H1 (cell line): ENCODE measurements around the gene SLC37A3.

Experiments
- ATF3 ChIP-seq: IDR thresholded peaks from 2 replicates; pipeline ENCODE4 v1.6.1; 2011; ENCODE audit warnings: low read depth, mild to moderate bottlenecking, low read length; ENCODE audit not compliant: insufficient read depth
- HDAC6 ChIP-seq: IDR thresholded peaks from one replicate; pipeline ENCODE4 v1.7.1; 2012; ENCODE audit warnings: low read depth, mild to moderate bottlenecking, inconsistent platforms, low read length, moderate library complexity
- JUN ChIP-seq: IDR thresholded peaks from 2 replicates; pipeline ENCODE4 v1.6.1; 2011; ENCODE audit warnings: low read depth, mild to moderate bottlenecking, improper control_type of control experiment, low read length
- TF ChIP-seq, protein P1 (sequence below), 3 experiments: IDR thresholded peaks; 1 replicate in 2 of 3; 2 replicates in 1 of 3; pipeline versions ENCODE4 v1.5.1 to v1.6.1; 2011; ENCODE audit warnings: low read length in 3 of 3, mild to moderate bottlenecking in 3 of 3, inconsistent platforms in 2 of 3, low read depth in 1 of 3, moderate library complexity in 1 of 3; ENCODE audit not compliant: insufficient read depth in 1 of 3; ENCODE audit errors: control extremely low read depth in 1 of 3
- TF ChIP-seq, protein P2 (sequence below): IDR thresholded peaks from 2 replicates; pipeline ENCODE4 v1.6.1; 2012; ENCODE audit warnings: inconsistent platforms

GRCh38 chr7:140416560-140416959, 18.2 kb upstream of the SLC37A3 start:
- TF ChIP-seq, protein P1, sequence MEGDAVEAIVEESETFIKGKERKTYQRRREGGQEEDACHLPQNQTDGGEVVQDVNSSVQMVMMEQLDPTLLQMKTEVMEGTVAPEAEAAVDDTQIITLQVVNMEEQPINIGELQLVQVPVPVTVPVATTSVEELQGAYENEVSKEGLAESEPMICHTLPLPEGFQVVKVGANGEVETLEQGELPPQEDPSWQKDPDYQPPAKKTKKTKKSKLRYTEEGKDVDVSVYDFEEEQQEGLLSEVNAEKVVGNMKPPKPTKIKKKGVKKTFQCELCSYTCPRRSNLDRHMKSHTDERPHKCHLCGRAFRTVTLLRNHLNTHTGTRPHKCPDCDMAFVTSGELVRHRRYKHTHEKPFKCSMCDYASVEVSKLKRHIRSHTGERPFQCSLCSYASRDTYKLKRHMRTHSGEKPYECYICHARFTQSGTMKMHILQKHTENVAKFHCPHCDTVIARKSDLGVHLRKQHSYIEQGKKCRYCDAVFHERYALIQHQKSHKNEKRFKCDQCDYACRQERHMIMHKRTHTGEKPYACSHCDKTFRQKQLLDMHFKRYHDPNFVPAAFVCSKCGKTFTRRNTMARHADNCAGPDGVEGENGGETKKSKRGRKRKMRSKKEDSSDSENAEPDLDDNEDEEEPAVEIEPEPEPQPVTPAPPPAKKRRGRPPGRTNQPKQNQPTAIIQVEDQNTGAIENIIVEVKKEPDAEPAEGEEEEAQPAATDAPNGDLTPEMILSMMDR (IDR thresholded peaks at IDR 0.05; ENCODE audit: control extremely low read depth in 1 of 3, insufficient read depth in 1 of 3, low read depth in 1 of 3, low read length in 3 of 3) = no peak
- no peak for TF ChIP-seq JUN
- TF ChIP-seq HDAC6 = no peak
- TF ChIP-seq ATF3 = no peak
- TF ChIP-seq, protein P2, sequence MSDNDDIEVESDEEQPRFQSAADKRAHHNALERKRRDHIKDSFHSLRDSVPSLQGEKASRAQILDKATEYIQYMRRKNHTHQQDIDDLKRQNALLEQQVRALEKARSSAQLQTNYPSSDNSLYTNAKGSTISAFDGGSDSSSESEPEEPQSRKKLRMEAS = no peak
